Measurements from ENCODE around the gene MACROH2A2. TPM values are rescaled to one million over a fixed set of nuclear protein-coding genes. Genes with fewer than 3 reads are reported as not detected.
A peak's percentile ranks its signal among the peaks of the same experiment; 100 is the strongest.

The MACROH2A2 gene
- total and polyA plus RNA-seq, 12 donors = 10.0 to 17.5 (median 12.7) TPM

DNA sequence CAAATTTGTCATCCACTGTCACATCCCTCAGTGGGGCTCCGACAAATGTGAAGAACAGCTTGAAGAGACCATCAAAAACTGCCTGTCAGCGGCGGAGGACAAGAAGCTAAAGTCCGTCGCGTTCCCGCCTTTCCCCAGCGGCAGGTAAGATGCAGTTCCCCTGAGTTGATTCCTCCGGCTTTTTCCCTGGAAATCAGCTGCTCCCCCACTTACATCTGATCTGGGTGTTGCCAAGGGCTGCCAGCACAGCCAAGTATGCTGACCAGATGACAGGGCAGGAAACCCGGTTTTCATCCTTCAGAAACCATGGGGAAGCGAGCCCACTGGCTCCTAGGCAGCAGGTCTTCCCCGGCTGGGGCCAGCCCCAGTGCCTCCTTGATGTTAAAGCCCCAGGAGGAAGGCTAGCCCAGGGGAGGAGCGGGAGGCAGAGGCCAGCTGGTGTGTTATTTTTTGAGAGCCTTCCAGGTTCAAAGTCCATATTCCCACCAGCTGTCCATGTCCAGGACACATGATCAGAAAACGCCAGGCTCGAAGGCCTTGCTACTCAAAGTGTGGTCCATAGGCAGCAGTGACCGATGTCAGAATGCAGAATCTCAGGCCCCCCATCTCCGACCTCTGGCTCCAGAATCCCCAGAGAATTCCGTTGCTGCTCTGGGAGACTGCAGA is 56.6 kb downstream of the MACROH2A2 start:
- H3K27ac ChIP-seq = no peak overlapping the region
- no peaks in the 10 kb centered on the region for H3K27me3 ChIP-seq
- H3K4me3 ChIP-seq = no peak overlapping the region
- 89 to 94% methylated on average over 18 of the region's 18 CpGs for WGBS, 2 donors
- DNase-seq (no peak), ATAC-seq (peak in 1 of 8 donors; percentile 5)
- peaks cover 0 to 63% (median 24%) of the 10 kb centered on the region in 9 donors for H3K36me3 ChIP-seq
- intact Hi-C loops (cut with DNase I) = no loop called here
- TF ChIP-seq, protein P1, sequence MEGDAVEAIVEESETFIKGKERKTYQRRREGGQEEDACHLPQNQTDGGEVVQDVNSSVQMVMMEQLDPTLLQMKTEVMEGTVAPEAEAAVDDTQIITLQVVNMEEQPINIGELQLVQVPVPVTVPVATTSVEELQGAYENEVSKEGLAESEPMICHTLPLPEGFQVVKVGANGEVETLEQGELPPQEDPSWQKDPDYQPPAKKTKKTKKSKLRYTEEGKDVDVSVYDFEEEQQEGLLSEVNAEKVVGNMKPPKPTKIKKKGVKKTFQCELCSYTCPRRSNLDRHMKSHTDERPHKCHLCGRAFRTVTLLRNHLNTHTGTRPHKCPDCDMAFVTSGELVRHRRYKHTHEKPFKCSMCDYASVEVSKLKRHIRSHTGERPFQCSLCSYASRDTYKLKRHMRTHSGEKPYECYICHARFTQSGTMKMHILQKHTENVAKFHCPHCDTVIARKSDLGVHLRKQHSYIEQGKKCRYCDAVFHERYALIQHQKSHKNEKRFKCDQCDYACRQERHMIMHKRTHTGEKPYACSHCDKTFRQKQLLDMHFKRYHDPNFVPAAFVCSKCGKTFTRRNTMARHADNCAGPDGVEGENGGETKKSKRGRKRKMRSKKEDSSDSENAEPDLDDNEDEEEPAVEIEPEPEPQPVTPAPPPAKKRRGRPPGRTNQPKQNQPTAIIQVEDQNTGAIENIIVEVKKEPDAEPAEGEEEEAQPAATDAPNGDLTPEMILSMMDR (IDR thresholded peaks at IDR 0.05) = no peak
- no peaks in the 10 kb centered on the region for H3K9me3 ChIP-seq
- H3K4me1 ChIP-seq = peaks cover 0 to 5% (median 0%) of the 10 kb centered on the region in 9 donors

DNA sequence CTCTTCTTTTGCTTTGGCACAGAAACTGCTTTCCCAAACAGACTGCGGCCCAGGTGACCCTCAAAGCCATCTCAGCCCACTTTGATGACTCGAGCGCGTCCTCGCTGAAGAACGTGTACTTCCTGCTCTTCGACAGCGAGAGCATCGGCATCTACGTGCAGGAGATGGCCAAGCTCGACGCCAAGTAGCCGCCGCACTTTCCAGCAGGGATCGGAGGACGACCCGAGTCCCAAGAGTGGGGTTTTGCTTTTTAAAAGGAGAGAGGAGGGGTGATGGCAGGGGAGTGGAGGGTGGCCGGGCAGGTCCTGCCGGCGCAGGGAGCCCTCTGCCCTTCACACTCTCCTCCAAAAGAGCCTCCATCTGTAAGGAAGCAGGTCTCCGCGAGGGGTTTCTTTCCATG is 58.9 kb downstream of the MACROH2A2 start:
- no peak for ATAC-seq
- TF ChIP-seq, protein P1 (IDR thresholded peaks at IDR 0.05) = no peak
- H3K4me3 ChIP-seq = no peak overlapping the region
- DNase-seq = no peak
- H3K27me3 ChIP-seq = no peaks in the 10 kb centered on the region
- no peak overlapping the region for H3K27ac ChIP-seq
- intact Hi-C loops (cut with DNase I) = no loop called here
- WGBS, 2 donors = 93% methylated on average over 22 of the region's 22 CpGs
- H3K9me3 ChIP-seq = no peaks in the 10 kb centered on the region
- H3K36me3 ChIP-seq = peaks cover 0 to 80% (median 33%) of the 10 kb centered on the region in 9 donors
- peaks cover 0 to 12% (median 0%) of the 10 kb centered on the region in 9 donors for H3K4me1 ChIP-seq

DNA sequence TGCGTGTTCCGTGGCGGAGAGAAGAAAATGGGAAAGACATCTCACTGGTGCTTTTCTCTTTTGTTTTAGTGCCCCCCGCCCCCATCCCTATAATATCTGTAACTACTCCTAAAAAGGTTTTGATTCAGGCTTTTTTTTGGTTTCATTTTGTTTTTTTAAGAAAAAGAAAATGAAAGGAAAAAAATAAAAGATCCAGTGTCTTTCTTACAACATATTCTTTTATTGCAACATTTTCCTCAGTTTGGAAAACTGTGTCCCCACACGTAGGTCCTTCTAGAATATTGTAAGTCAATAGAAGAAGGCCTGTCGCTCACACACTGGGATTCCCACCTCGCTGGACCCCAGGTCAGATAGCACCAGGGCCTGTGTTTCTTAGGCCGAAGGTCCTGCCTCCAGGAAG is 59.4 kb downstream of the MACROH2A2 start:
- H3K27ac ChIP-seq = no peak overlapping the region
- H3K9me3 ChIP-seq = no peaks in the 10 kb centered on the region
- TF ChIP-seq, protein P1 (IDR thresholded peaks at IDR 0.05) = no peak
- 85 to 94% methylated on average over 8 of the region's 8 CpGs for WGBS, 2 donors
- ATAC-seq = no peak
- peaks cover 0 to 12% (median 0%) of the 10 kb centered on the region in 9 donors for H3K4me1 ChIP-seq
- peaks cover 0 to 84% (median 33%) of the 10 kb centered on the region in 9 donors for H3K36me3 ChIP-seq
- no peak overlapping the region for H3K4me3 ChIP-seq
- no peaks in the 10 kb centered on the region for H3K27me3 ChIP-seq
- no peak for DNase-seq
- intact Hi-C loops (cut with DNase I) = no loop called here

DNA sequence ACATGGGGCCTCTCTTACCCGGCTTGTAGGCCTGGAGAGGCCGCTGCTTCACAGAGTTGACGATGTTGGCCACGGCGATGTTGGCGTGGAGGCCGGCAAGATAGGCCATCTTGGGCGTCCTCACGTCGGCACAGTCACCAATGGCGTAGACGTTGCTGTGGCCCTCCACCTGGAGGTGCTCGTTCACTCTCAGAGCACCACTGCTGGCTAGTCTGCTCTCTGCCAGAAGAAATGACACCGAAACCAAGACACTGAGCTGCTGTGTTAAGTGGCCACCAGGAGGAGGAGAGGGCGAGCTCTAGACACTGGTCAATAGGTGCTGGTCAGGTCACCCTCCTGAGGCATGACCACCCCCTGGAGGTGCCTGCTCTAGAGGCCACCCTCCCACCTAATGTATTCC is 62.3 kb downstream of the MACROH2A2 start:
- Histone ChIP-seq H3K27me3 (no peaks in the 10 kb centered on the region), H3K27ac (no peak overlapping the region), H3K4me3 (no peak overlapping the region), H3K9me3 (no peaks in the 10 kb centered on the region), H3K4me1 (peaks cover 0 to 15% (median 0%) of the 10 kb centered on the region in 9 donors), H3K36me3 (peaks cover 0 to 97% (median 40%) of the 10 kb centered on the region in 9 donors)
- TF ChIP-seq, protein P1 (IDR thresholded peaks at IDR 0.05) = no peak
- ATAC-seq = no peak
- intact Hi-C loops (cut with DNase I) = no loop called here
- DNase-seq = no peak
- WGBS, 2 donors = 95 to 97% methylated on average over 15 of the region's 15 CpGs

Measured in heart right ventricle (tissue), 16 donors.